Activated CD8-positive, alpha-beta memory T cell treated with anti-CD3 and anti-CD28 coated beads, Interleukin-2, amount 50 U/mL, for 1 hour (primary cell): ENCODE results near the gene FCRLA.
"Not testable (repeated sequence)": the region's sequence is repeated elsewhere in the genome, so short reads cannot be mapped to it uniquely, and the experiment has no call there.

ENCODE experiments used
- DNase-seq: peaks from one replicate; pipeline ENCODE4 v3.0.0-alpha.2; 2020; ENCODE audit errors: extremely low read depth

FCRLA gene

GRCh38 chr1:161706113-161706481 lies 932 bp upstream of the FCRLA start:
- no peak for DNase-seq

- no peak for DNase-seq
Measured at GRCh38 chr1:161707503-161707902, 474 bp downstream of the FCRLA start.

- no peak for DNase-seq
Measured at GRCh38 chr1:161709373-161709772, 2.3 kb downstream of the FCRLA start.

GRCh38 chr1:161710560-161710959 lies 3.5 kb downstream of the FCRLA start:
- DNase-seq = no peak

- DNase-seq = no peak
Measured at GRCh38 chr1:161718559-161719324, 11.7 kb downstream of the FCRLA start.

GRCh38 chr1:161719325-161719611 lies 12.2 kb downstream of the FCRLA start:
- DNase-seq = no peak

- no peak for DNase-seq
Measured at GRCh38 chr1:161720422-161720821, 13.4 kb downstream of the FCRLA start.

GRCh38 chr1:161720956-161721737 lies 14.1 kb downstream of the FCRLA start, which contains the start of gene FCRLB:
FCRLB (plus strand) TSS chr1:161721544; CDS start chr1:161722673, 1,129 bp downstream.
- no peak for DNase-seq

GRCh38 chr1:161721738-161722343 lies 14.8 kb downstream of the FCRLA start:
- DNase-seq = no peak

GRCh38 chr1:161722406-161722805 lies 15.4 kb downstream of the FCRLA start:
- no peak for DNase-seq

GRCh38 chr1:161723459-161724141 lies 16.6 kb downstream of the FCRLA start:
- DNase-seq = no peak

GRCh38 chr1:161725258-161725907 lies 18.4 kb downstream of the FCRLA start:
- not testable (repeated sequence) for DNase-seq

- no peak for DNase-seq
Measured at GRCh38 chr1:161725908-161726472, 19.0 kb downstream of the FCRLA start.

- DNase-seq = peak; percentile 35
Measured at GRCh38 chr1:161726473-161727255, 19.6 kb downstream of the FCRLA start.

- DNase-seq = no peak
Measured at GRCh38 chr1:161727256-161727924, 20.4 kb downstream of the FCRLA start.

GRCh38 chr1:161728376-161729226 lies 21.6 kb downstream of the FCRLA start:
- DNase-seq = no peak

GRCh38 chr1:161730050-161730564 lies 23.1 kb downstream of the FCRLA start:
- DNase-seq = no peak

GRCh38 chr1:161731241-161731640 lies 24.2 kb downstream of the FCRLA start:
- no peak for DNase-seq
